ENCODE results near the gene HMG20B. TPM values are rescaled to one million over a fixed set of nuclear protein-coding genes. Genes with fewer than 3 reads are reported as not detected.
A peak's percentile ranks its signal among the peaks of the same experiment; 100 is the strongest.

HMG20B gene
- total RNA-seq, 1 experiment from 2014 or later = 186 TPM

GRCh38 chr19:3627351-3627723, 54.6 kb downstream of the HMG20B start:
- Histone ChIP-seq H3K36me3 (ENCODE audit: control insufficient read depth in 1 of 2, insufficient read depth in 2 of 2, low read length in 2 of 2) (no peaks in the 10 kb centered on the region; a peak in 1 of 4 replicates), H3K9me2 (ENCODE audit: insufficient read depth) (no peaks in the 10 kb centered on the region), H2AFZ (ENCODE audit: low read depth, low read length, poor library complexity, severe bottlenecking) (no peak overlapping the region), H3K27ac (ENCODE audit: low read depth, low read length) (no peak overlapping the region), H3K79me2 (ENCODE audit: insufficient read depth, low read length) (peaks cover 32% of the 10 kb centered on the region), H3K9ac (ENCODE audit: low read length) (peak overlapping the region; percentile 93; the same call in 1 of the 2 replicates), H3K4me2 (ENCODE audit: low read length) (peak overlapping the region; percentile 99), H3K27me3 (ENCODE audit: insufficient read depth, low read length) (no peaks in the 10 kb centered on the region), H3K4me1 (ENCODE audit: control insufficient read depth in 1 of 2, insufficient read depth in 2 of 2, low read length in 2 of 2) (peaks cover 7 to 21% of the 10 kb centered on the region in 2 experiments; a peak in 3 of 4 replicates), H3K9me3 (ENCODE audit: control insufficient read depth in 1 of 2, insufficient read depth in 1 of 2, low read depth in 1 of 2, low read length in 2 of 2) (no peaks in the 10 kb centered on the region), H4K20me1 (ENCODE audit: insufficient read depth) (peaks cover 5% of the 10 kb centered on the region; the same call in 1 of the 2 replicates), H3K4me3 (replicated peaks in 1 of 2; ENCODE audit: low read depth in 1 of 2, low read length in 2 of 2) (peak overlapping the region; percentile 11 to 100; a peak in 2 of 4 replicates)
- CTCF ChIA-PET = no interaction called here
- RAD21 ChIA-PET (ENCODE audit: low non-redundant PET in 1 of 2, low total read pairs in 2 of 2, uncharacterized antibody in 2 of 2, unreplicated experiment in 2 of 2) = no interaction called here
- no TSS peak for BruUV-seq (replicated peaks)
- ATAC-seq (no peak), DNase-seq (ENCODE audit: low read depth, low spot score) (no peak)
- intact Hi-C loops (cut with micrococcal nuclease) = loop anchor here (5.0 kb wide), 1 partner anchor 80 kb away; no protein-coding TSS in a partner anchor
- POLR2A ChIA-PET = interaction anchor here (1.0 kb wide), 1 partner anchor 19 kb away, joined by 4 read pairs; no protein-coding TSS in a partner anchor
- TF ChIP-seq EZH2 (IDR thresholded peaks at IDR 0.05) (no peak), POLR2A (IDR thresholded peaks at IDR 0.05; ENCODE audit: borderline replicate concordance, extremely low read depth, insufficient read depth, insufficient read length) (peak; percentile 10)

Other genes with a start within 250 kb of the HMG20B start
- 116 TPM for gene NFIC, start 206.4 kb upstream of the HMG20B start, total RNA-seq (2021; ENCODE audit: unreplicated experiment)
- gene SMIM24, start 92.4 kb upstream of the HMG20B start, total RNA-seq (2021; ENCODE audit: unreplicated experiment) = not detected
- gene SMIM44, start 89.5 kb upstream of the HMG20B start, total RNA-seq (2021; ENCODE audit: unreplicated experiment) = not detected
- 20.9 TPM for gene DOHH, start 72.3 kb upstream of the HMG20B start, total RNA-seq (2021; ENCODE audit: unreplicated experiment)
- gene FZR1, start 66.6 kb upstream of the HMG20B start, total RNA-seq (2021; ENCODE audit: unreplicated experiment) = 60.3 TPM
- gene TEKTIP1, start 33.8 kb upstream of the HMG20B start, total RNA-seq (2021; ENCODE audit: unreplicated experiment) = 1.2 TPM
- gene MFSD12, start 15.4 kb upstream of the HMG20B start, total RNA-seq (2021; ENCODE audit: unreplicated experiment) = 131 TPM
- gene GIPC3, start 12.5 kb downstream of the HMG20B start, total RNA-seq (2021; ENCODE audit: unreplicated experiment) = not detected
- gene TBXA2R, start 33.9 kb downstream of the HMG20B start, total RNA-seq (2021; ENCODE audit: unreplicated experiment) = 2.3 TPM
- gene CACTIN, start 53.8 kb downstream of the HMG20B start, total RNA-seq (2021; ENCODE audit: unreplicated experiment) = 33.2 TPM
- gene PIP5K1C, start 127.5 kb downstream of the HMG20B start, total RNA-seq (2021; ENCODE audit: unreplicated experiment) = 26.9 TPM
- 69.6 TPM for gene TJP3, start 135.4 kb downstream of the HMG20B start, total RNA-seq (2021; ENCODE audit: unreplicated experiment)
- 29.5 TPM for gene APBA3, start 188.7 kb downstream of the HMG20B start, total RNA-seq (2021; ENCODE audit: unreplicated experiment)
- gene MRPL54, start 189.7 kb downstream of the HMG20B start, total RNA-seq (2021; ENCODE audit: unreplicated experiment) = 67.1 TPM
- not detected for gene RAX2, start 199.3 kb downstream of the HMG20B start, total RNA-seq (2021; ENCODE audit: unreplicated experiment)
- not detected for gene MATK, start 213.4 kb downstream of the HMG20B start, total RNA-seq (2021; ENCODE audit: unreplicated experiment)

Data from HCT116 (cell line).